HPDE6-E6E7 (cell line): ENCODE data around the gene GALNT6.
"Not testable (repeated sequence)": the region's sequence is repeated elsewhere in the genome, so short reads cannot be mapped to it uniquely, and the experiment has no call there.

Experiments
- DNase-seq: peaks from one replicate; pipeline ENCODE4 v3.0.0; 2011; ENCODE audit warnings: missing footprints; ENCODE audit errors: extremely low spot score

The GALNT6 gene

DNA sequence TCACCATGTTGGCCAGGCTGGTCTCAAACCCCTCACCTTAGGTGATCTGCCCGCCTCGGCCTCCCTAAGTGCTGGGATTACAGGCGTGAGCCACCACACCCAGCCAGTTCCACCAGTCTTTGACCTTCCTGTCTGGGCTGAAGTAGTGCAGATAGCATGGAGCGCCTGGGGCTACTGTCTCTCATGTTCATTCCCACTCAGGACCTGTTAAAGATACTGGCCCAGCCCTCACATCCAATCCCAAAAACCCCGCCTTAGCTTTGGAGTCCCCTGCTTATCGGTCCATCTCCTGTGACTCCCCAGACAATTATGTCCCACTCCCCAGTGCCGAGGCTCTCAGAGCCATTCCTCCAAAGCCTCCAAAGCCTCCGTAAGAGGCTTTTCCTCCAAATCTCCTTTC, 32.7 kb downstream of the GALNT6 start:
- DNase-seq = no peak

DNA sequence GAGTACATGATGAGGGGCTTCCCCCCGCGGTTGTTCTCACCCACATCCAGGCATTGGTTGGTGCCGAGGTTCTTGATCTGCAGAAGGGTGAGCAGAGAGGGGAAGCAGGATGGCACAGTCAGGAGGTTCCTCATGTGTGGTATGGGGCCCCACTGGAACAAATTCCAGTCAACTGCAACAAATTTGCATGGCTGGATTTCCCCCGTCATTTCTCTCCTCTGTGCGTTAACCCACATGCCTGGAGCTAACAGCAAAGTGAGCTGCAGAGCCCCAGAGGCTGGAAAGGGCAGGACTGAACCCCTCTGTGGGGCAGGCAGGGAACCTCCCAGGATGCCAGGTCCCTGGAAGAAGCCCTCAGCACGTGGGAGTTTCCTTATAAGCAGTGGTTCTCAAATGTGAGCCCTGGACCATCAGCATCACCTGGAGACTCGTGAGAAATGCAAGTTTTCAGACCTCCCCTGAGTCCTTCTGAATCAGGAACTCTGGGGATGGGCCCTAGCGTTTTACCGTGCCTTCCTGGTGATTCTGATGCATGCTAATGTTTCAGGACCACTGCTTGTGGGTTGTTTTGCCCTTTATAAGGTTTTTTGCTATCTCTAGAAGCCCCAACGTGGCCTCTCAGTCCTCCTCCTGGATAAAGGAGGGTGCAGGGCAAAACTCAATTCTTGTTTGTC, 33.7 kb downstream of the GALNT6 start:
- DNase-seq = no peak

DNA sequence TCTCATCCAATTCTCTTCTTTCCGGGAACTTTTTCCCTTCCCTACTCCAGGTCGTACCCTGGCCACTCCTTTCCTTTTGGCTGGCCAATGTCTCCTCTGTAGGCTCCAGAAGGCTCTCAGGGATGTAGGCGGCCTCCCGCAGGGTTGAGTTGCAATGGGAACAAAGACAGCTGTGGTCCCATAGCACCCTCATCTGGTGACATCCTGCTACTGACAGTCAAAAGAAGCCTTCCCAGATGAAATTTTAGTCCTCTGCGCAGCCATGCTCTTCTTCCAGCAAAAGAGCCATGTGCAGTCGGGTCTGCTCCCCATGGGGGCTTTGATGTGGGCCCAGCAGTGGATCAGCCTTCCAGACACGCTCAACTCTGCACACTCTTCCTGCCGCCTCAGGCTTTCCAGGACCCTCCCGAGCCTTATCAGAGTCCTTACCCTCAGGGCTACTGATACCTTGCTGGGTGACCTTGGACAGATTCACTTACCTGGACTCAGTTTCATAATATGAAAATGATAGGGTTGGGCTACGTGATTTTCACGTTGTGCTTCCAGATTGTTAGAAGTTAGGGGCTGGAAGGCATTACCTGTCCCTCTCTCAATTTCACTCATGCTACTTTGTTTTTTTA, 39.2 kb downstream of the GALNT6 start:
- no peak for DNase-seq

DNA sequence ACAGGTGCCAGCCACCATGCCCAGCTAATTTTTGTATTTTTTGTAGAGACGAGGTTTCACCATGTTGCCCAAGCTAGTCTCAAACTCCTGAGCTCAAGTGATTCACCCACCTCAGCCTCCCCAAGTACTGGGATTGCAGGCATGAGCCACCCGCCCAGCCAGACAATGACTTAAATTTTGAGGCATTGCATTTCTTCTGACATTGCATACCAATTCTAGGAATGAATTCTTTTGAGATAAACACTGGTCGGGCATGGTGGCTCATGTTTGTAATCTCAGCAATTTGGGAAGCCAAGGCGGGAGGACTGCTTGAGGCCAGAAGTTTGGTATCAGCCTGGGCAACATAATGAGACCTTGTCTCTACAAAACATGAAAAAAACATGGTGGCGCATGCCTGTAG, 42.2 kb downstream of the GALNT6 start:
- DNase-seq = no peak

DNA sequence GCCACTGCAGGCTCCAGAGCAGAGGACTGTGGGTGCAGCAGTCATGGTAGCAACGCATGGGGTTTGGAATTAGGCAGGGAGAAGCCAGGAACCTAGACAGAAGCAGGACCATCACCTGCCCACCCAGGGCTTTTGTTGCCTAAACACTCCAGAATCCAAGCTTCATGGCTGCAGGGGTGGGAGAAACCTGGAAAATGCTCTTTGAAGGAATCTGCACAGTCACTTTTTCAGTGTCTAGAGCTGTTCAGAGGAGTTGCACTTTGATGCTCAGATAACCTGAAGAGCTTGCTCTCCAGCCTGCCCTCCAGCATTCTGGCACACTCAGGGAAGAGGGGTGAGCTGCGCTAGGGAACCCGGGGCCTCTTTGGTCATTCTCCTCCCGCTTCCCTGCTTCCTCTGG, 43.1 kb downstream of the GALNT6 start:
- DNase-seq = no peak

DNA sequence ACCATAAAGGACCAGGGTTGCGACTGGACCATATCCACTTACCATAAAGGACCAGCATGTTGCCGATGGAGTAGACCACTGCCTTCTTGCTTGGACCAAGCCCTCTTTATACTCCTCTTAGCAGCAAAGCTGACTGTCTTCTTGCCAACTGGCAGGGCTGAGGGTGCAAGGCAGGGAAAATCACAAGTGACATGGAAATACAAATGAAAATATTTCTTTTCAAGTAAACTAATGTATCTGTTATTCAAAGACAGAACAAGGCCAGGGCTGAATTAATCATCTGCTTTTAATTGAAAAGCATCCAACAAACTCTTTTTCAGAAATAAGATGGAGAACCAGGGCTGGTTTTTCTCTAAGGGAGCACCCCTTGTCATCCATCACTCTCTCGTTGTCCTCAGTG, 44.6 kb downstream of the GALNT6 start, which contains the start of gene CELA1:
Gene CELA1, minus strand, starts transcription at position 99 of the 400 bp plus-strand sequence. Its CDS starts 41 bp downstream, at position 58.
- no peak for DNase-seq

DNA sequence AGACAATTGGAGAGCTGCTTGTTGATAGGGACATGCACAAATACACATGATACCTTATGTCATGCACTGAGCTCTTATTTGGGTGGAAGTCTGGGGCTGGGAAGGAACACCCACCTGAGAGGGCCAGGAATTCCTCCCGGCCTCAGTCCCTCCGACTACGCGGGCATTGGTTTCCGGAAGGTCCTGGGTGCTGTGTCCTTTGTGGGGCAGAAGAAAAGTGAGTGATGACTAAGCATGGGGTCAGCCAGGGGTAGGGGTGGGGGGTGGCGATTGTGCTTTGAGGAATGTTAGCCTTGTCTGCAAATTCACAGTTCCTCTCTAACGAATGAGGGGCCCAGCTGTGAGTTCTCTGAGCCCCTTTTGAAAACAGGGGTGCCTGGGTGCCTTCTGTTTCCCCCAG, 45.5 kb downstream of the GALNT6 start:
- DNase-seq = no peak

DNA sequence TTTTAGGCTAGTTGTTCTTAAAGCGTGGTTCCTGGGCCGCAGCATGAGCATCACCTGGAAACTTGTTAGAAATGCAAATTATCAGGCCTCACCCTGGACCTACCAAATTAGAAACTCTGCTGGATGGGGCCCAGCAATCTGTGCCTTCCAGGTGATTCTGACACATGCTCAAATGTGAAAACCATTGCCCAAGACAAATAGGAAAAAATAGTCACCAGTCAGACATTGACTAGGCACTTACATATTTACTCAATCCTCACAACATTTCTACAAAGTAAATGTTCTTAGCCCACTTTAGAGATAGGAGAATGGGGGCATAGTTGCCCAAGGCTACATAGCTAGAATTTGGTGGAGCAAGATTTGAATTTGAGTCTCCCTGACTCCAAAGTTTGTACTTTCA, 48.0 kb downstream of the GALNT6 start:
- DNase-seq = no peak

DNA sequence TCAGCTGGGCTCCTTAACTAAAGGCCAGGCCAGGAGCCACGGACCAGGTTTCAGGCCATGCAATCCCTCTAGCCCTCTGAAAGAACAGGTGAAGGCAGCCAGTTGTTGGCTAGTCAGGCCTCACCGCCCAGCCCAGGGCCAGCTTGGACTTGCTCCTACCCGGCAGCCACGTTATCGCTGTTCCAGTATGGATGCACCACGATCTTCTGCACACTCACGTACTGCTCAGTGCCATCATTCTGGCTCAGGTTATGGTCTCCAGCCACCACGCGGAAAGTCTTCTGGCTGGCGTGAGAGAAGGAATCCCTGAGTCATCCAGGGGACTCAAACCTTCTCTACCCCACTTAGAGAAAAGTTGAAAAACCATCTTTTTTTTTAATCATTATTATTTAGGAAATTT, 48.8 kb downstream of the GALNT6 start:
- DNase-seq = no peak

DNA sequence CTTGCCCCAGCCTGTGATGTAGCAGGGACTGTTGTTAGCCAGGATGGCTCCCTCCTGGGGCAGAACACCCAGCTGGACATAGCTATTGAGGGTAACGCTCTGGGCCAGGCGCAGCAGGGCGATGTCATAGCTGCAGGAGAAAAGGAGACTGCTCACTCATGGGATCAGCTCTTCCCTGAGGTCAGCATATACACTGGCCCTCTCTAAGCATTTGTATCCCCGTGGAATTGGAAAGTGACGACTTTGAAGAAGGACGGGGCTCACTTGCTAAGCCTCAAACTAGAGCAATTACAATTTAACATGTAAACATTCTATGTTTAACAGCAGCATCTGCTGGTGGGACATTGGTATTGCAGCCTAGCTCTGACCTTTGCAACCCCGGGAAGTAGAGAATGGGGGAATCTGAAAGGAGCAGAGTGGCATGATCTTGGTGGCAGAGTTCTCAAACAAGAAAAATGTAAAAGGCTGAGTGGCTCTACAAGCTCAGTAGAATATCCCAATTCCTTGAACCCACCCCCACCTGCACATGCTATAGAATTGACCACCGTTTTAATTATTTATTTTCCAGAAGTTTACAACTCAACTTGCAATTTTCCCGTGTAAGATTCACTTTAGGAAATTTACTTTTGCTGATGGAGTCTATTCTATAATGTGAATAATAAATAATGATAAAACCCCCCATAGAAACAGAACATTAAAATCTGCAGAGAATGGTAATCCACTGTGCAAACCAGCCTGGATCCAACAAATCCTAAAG, 49.8 kb downstream of the GALNT6 start:
- DNase-seq = peak; percentile 46

DNA sequence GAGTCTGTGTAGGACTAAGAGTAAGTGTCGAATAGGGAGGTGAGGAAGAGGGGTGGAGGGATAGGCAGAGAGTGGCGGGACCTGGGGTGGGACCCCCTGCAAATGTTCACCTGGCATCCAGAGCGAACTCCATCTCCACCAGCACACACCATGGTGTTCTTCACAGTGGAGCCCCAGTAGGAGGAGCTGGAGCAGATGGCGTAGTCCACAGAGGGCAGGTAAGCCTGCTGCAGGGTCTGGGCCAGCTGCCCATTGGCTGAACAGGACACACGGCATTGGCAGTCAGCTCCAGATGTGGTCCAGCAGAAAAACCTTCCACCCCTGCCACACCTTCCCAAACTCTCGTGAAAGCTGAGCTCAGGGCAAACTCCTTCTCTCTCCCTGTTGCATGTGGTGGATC, 51.5 kb downstream of the GALNT6 start:
- no peak for DNase-seq

DNA sequence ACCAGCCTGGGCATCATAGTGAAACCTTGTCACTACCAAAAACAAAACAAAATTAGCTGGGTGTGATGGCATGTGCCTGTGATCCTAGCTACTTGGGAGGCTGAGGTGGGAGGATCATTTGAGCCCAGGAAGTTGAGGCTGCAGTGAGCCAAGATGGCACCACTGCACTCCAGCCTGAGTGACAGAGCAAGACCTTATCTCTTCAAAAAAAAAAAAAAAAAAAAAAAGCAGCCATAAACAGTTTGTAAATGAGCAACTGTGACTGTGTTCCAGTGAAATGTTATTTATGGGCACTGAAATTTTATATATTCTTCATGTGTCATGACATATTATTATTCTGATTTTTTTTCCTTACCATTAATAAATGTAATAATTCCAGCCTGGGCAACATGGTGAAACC, 53.9 kb downstream of the GALNT6 start:
- DNase-seq = not testable (repeated sequence)

DNA sequence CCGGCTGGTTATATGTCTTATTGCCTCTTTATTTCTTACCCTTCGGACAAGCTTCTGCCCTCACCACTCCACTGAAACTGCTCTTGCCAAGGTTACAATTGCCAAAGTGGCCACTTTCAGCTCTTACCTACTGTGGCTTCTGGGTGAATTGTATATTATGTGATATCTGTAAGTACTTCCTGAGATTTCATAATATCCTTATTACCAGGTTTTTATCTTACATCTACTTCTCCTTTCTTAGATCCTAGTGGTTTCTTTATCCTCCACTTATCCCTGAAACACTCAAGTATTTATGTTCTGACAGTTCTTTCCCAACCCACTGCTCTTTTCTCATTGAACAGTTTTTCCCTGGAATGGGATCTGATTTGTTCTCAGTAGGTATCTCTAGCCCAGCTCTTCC, 55.3 kb downstream of the GALNT6 start:
- DNase-seq = no peak

DNA sequence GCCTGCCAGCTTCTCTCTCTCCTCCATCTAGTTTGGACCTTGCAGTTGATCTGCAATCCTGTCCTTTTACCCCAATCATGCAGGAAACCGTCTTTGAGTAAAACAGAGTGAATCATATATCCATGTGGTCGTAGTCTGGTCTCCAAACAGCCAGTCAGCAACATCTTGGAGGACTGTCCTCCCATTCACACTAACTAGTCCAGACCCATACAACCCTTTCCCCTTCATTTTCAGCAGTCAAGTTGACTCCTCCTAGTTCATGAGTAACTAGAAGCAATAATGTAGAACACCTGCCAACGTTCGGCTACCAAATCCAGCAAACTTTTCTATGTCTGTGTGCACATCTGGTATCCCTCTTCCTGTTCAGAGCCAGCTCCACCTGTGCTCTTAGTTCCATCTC, 56.4 kb downstream of the GALNT6 start:
- no peak for DNase-seq

DNA sequence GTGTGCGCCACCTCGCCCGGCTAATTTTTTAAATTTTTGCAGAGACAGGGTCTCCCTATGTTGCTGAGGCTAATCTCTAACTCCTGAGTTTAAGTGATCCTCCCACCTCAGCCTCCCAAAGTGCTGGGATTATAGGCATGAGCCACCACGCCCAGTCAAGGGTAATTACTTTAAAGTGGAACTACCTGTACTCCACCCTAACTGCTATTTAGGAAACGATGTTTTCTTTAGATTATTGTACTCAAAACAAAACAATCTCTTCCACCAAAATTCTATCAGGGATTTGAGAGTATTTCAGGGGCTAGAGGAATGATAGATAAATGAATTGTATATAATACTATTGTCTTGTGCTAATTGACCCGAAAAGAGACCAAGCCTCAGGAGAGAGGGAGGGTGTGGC, 57.7 kb downstream of the GALNT6 start:
- DNase-seq = no peak

DNA sequence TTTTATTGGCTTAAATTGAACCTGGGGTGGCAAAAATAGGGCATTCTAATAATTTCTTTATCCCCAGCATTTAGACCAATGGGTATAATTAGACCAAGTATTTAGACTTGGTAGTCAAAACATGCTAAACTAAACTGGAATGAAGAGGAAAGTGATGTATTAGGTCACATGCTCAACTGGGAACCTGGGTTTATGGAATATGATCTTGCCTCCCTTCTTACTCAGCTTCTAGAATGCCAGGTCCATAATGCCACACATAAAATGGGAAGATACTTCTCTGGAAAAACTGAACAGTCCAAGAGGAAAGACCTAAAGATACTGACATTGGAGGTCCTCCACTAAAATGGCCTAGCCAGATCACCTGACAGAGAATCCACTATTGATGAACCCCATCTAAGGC, 61.0 kb downstream of the GALNT6 start:
- DNase-seq = no peak

DNA sequence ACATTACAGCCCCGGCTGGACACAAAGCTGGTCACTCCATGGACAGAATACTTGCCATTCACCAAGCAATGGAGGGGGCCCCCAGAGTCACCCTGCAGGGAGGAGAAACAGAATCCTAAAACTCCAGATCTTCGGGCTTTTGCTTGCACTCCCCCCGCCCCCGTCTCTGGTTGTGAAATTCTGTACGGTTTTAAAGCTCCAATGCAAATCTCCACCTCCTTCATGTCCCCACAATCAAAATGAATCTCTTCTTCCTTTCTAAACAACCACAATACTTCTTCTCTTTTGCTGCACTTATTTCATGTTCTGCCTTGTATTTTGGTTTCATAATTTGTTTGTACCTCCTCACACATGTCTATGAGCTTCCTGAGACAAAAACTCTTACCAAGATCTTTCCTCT, 61.5 kb downstream of the GALNT6 start:
- DNase-seq = no peak

DNA sequence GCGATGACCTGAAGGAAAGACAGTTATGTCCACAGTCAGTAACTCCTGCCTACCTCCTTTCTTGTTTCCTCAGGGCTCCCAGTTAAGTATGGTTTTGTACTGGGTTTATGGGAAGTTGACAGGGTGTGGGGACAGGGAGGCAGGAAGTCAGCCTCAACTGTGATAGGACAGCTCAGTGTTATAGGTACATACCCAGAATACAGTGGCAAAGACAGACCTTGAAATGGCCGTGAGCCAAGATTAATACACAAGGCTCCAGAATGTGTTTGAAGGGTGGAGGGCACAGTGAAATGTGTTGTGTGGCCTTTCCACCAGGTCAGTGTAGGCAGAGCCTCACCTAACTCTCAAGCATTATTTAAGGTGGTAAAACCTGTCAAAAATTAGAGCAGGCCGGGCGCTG, 62.6 kb downstream of the GALNT6 start:
- DNase-seq = no peak

DNA sequence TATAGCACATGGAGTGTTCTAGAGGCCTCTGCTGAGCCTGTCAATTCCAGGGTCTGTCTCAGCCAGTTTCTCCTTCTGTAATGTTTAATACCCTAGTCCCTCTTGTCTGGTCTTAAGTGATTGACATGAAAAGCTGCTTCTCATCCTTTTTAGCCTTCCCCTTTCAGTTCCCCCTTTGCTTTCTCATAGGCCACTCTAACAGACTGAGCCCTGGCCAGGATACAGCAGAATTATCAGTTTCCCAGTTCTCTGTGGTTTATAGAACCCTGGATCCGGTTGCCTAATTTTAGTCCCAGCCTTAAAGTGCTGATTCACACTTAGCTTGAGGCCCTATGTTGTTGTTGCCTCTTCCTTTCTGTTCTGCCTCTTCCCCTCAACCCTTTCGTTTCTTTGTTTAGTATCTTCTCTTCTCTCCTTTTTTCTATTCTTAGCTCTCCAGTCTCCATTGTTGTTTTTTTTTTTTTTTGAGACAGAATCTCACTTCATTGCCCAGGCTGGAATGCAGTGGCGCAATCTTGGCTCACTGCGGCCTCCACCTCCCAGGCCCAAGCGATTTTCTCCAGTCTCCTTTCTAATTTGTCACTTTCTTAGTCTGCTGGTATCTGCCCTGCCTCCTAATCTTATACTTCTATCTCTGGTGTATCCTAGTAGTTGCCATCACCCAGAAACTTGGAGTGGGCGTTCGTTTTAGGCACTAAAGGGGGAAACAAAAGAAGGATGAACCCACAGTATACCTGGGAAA, 64.3 kb downstream of the GALNT6 start:
- no peak for DNase-seq

DNA sequence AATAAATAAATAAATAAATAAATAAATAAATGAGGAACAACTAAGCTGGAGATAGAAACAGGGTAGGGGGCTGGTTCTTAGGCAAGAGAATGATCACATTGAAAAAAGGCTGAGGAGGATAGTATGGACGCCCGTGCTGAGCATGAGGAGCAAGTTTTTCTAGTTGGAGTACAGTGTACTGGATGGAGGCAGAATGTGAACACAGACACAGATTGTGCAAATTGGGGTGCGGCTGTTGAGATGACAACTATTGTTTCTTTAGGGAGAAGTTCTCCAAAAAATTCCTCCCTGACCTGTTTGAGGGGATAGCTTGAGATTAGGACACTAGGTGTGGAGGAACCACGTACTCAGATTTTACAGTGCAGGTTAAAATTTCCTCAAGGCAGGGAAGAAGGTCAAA, 66.3 kb downstream of the GALNT6 start:
- no peak for DNase-seq

DNA sequence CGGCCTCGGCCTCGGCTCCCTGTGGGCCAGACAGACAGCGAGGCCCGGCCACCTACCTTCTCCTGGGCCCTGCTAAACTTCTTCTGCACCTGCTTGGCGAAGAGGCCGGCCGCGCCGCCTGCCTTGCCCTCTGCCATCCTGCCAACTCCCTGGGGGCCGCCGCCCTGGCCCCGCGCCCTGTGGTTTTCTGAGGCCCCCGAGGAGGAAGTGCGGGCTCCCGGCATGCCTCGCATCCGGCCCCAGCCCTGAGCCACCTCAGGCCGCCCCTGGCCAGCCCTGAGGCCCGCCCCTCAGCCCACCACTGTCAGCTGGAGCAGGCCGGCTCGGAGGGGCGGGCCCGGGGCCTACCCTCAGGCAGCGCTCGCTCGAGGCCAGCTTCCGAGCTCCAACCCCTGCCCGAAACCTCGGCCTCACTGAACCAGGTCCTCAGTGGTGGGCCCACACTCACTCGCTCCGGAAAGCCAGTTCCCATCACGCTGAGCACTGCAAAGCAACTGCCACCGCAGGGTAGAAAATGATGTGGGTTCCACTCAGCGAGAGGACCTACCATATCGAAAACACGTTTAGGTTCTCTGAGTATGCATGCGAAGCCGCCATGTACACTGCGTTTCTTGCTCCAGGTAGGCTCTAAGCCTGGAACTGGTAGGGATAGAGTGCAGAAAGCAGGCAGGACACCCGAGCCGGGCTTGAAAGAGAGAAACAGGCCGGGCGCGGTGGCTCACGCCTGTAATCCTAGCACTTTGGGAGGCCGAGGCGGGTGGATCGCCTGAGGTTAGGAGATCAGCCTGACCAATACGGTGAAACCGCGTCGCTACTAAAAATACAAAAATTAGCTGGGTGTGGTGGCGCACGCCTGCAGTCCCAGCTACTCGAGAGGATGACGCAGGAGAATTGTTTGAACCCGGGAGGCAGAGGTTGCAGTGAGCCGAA, 67.0 kb downstream of the GALNT6 start, which contains the start of gene BIN2:
Gene BIN2, minus strand, starts transcription at position 209 of the 930 bp plus-strand sequence. Its CDS starts 72 bp downstream, at position 137.
- DNase-seq = no peak
